Measurements from ENCODE around the gene BTBD6.

BTBD6 gene

GRCh38 chr14:105252552-105253328 is 4.4 kb downstream of the BTBD6 start:
- H3K27ac ChIP-seq (ENCODE audit: low read depth, low read length) = no peak overlapping the region
- no peak overlapping the region for H2AFZ ChIP-seq (ENCODE audit: low read depth, low read length, severe bottlenecking)
- no peaks in the 10 kb centered on the region for H3K9me3 ChIP-seq (ENCODE audit: insufficient read depth, low read length)
- no peak overlapping the region for H3K9ac ChIP-seq (ENCODE audit: low read length)
- no peaks in the 10 kb centered on the region for H3K36me3 ChIP-seq (ENCODE audit: low read length)
- no peaks in the 10 kb centered on the region for H4K20me1 ChIP-seq (ENCODE audit: low read depth, low read length)
- no peak overlapping the region for H3K4me2 ChIP-seq (ENCODE audit: low read depth, low read length, poor library complexity, severe bottlenecking)
- H3K79me2 ChIP-seq (ENCODE audit: insufficient read depth, low read length) = no peaks in the 10 kb centered on the region
- no peak for TF ChIP-seq EZH2phosphoT487 (conservative IDR thresholded peaks at IDR 0.05; ENCODE audit: low read length)
- H3F3A ChIP-seq (ENCODE audit: insufficient read depth) = no peaks in the 10 kb centered on the region
- no peak overlapping the region for H3K4me3 ChIP-seq (ENCODE audit: insufficient read depth, low read length, poor library complexity, severe bottlenecking)
- no peaks in the 10 kb centered on the region for H3K27me3 ChIP-seq (ENCODE audit: low read length)
- H3K9me2 ChIP-seq (replicated peaks; ENCODE audit: insufficient read depth, low read length) = no peaks in the 10 kb centered on the region

- Histone ChIP-seq H3K9me2 (replicated peaks; ENCODE audit: insufficient read depth, low read length) (no peaks in the 10 kb centered on the region), H3F3A (ENCODE audit: insufficient read depth) (no peaks in the 10 kb centered on the region), H4K20me1 (ENCODE audit: low read depth, low read length) (no peaks in the 10 kb centered on the region), H3K4me3 (ENCODE audit: insufficient read depth, low read length, poor library complexity, severe bottlenecking) (no peak overlapping the region), H3K4me2 (ENCODE audit: low read depth, low read length, poor library complexity, severe bottlenecking) (no peak overlapping the region), H3K9me3 (ENCODE audit: insufficient read depth, low read length) (no peaks in the 10 kb centered on the region), H3K9ac (ENCODE audit: low read length) (no peak overlapping the region), H3K27me3 (ENCODE audit: low read length) (no peaks in the 10 kb centered on the region), H2AFZ (ENCODE audit: low read depth, low read length, severe bottlenecking) (no peak overlapping the region), H3K27ac (ENCODE audit: low read depth, low read length) (no peak overlapping the region), H3K79me2 (ENCODE audit: insufficient read depth, low read length) (no peaks in the 10 kb centered on the region), H3K36me3 (ENCODE audit: low read length) (no peaks in the 10 kb centered on the region)
- no peak for TF ChIP-seq CTCF (IDR thresholded peaks at IDR 0.05; ENCODE audit: insufficient read depth, low read length, poor library complexity, severe bottlenecking)
- TF ChIP-seq EZH2phosphoT487 (conservative IDR thresholded peaks at IDR 0.05; ENCODE audit: low read length) = no peak
Measured at GRCh38 chr14:105253329-105253682, 5.0 kb downstream of the BTBD6 start.

- Histone ChIP-seq H3K27ac (ENCODE audit: low read depth, low read length) (no peak overlapping the region), H3K9me3 (ENCODE audit: insufficient read depth, low read length) (no peaks in the 10 kb centered on the region), H3K36me3 (ENCODE audit: low read length) (no peaks in the 10 kb centered on the region), H3K79me2 (ENCODE audit: insufficient read depth, low read length) (no peaks in the 10 kb centered on the region), H3K4me2 (ENCODE audit: low read depth, low read length, poor library complexity, severe bottlenecking) (no peak overlapping the region), H3K9ac (ENCODE audit: low read length) (no peak overlapping the region), H4K20me1 (ENCODE audit: low read depth, low read length) (no peaks in the 10 kb centered on the region), H3K27me3 (ENCODE audit: low read length) (no peaks in the 10 kb centered on the region), H3F3A (ENCODE audit: insufficient read depth) (no peaks in the 10 kb centered on the region), H3K9me2 (replicated peaks; ENCODE audit: insufficient read depth, low read length) (no peaks in the 10 kb centered on the region), H2AFZ (ENCODE audit: low read depth, low read length, severe bottlenecking) (no peak overlapping the region), H3K4me3 (ENCODE audit: insufficient read depth, low read length, poor library complexity, severe bottlenecking) (no peak overlapping the region)
- TF ChIP-seq EZH2phosphoT487 (conservative IDR thresholded peaks at IDR 0.05; ENCODE audit: low read length) (no peak), CTCF (IDR thresholded peaks at IDR 0.05; ENCODE audit: insufficient read depth, low read length, poor library complexity, severe bottlenecking) (no peak)
Measured at GRCh38 chr14:105255021-105255507, 6.7 kb downstream of the BTBD6 start.

GRCh38 chr14:105256292-105256960 is 8.1 kb downstream of the BTBD6 start:
- no peaks in the 10 kb centered on the region for H3K27me3 ChIP-seq (ENCODE audit: low read length)
- no peak overlapping the region for H2AFZ ChIP-seq (ENCODE audit: low read depth, low read length, severe bottlenecking)
- TF ChIP-seq CTCF (IDR thresholded peaks at IDR 0.05; ENCODE audit: insufficient read depth, low read length, poor library complexity, severe bottlenecking) (no peak), EZH2phosphoT487 (conservative IDR thresholded peaks at IDR 0.05; ENCODE audit: low read length) (no peak)
- H3K36me3 ChIP-seq (ENCODE audit: low read length) = no peaks in the 10 kb centered on the region
- no peaks in the 10 kb centered on the region for H3K9me3 ChIP-seq (ENCODE audit: insufficient read depth, low read length)
- no peak overlapping the region for H3K4me2 ChIP-seq (ENCODE audit: low read depth, low read length, poor library complexity, severe bottlenecking)
- H3K4me3 ChIP-seq (ENCODE audit: insufficient read depth, low read length, poor library complexity, severe bottlenecking) = no peak overlapping the region
- no peak overlapping the region for H3K27ac ChIP-seq (ENCODE audit: low read depth, low read length)
- no peaks in the 10 kb centered on the region for H3K79me2 ChIP-seq (ENCODE audit: insufficient read depth, low read length)
- H4K20me1 ChIP-seq (ENCODE audit: low read depth, low read length) = no peaks in the 10 kb centered on the region
- H3K9ac ChIP-seq (ENCODE audit: low read length) = no peak overlapping the region
- no peaks in the 10 kb centered on the region for H3F3A ChIP-seq (ENCODE audit: insufficient read depth)
- no peaks in the 10 kb centered on the region for H3K9me2 ChIP-seq (replicated peaks; ENCODE audit: insufficient read depth, low read length)

Data from SU-DHL-6 (cell line).